MG63 (cell line): Measurements from ENCODE around the gene LRP4. TPM values are rescaled to one million over a fixed set of nuclear protein-coding genes. Genes with fewer than 3 reads are reported as not detected.
"Not testable (repeated sequence)": the region's sequence is repeated elsewhere in the genome, so short reads cannot be mapped to it uniquely, and the experiment has no call there.

Source experiments
- DNase-seq: peaks from one replicate; pipeline ENCODE4 v3.0.0-alpha.2; 2020
- H3K27me3 ChIP-seq: fragments of 250-450 bp; sonication (Bioruptor Pico); 2 replicates; pipeline ENCODE4 v1.5.1; 2020; ENCODE audit warnings: mild to moderate bottlenecking, moderate library complexity
- H3K36me3 ChIP-seq: fragments of 250-450 bp; sonication (Bioruptor Pico); 2 replicates; pipeline ENCODE4 v1.5.1; 2020; ENCODE audit warnings: mild to moderate bottlenecking, moderate library complexity
- H3K4me3 ChIP-seq: fragments of 250-450 bp; sonication (Bioruptor Pico); 2 replicates; pipeline ENCODE4 v1.5.1; 2020; ENCODE audit warnings: mild to moderate bottlenecking, moderate library complexity
- H3K9me3 ChIP-seq: fragments of 250-450 bp; sonication (Bioruptor Pico); 2 replicates; pipeline ENCODE4 v1.5.1; 2020; ENCODE audit warnings: mild to moderate bottlenecking, moderate library complexity
- total RNA-seq: library from RNA; depleted of rRNA; stranded (reverse); fragments of >200 nt; shearing (Covaris generic); gene quantifications from 2 replicates; pipeline ENCODE4 v1.2.3, GENCODE V29; 2014; ENCODE audit warnings: low replicate concordance

The LRP4 gene
- total RNA-seq, 1 experiment from 2014 or later, result 0.03 TPM

DNA sequence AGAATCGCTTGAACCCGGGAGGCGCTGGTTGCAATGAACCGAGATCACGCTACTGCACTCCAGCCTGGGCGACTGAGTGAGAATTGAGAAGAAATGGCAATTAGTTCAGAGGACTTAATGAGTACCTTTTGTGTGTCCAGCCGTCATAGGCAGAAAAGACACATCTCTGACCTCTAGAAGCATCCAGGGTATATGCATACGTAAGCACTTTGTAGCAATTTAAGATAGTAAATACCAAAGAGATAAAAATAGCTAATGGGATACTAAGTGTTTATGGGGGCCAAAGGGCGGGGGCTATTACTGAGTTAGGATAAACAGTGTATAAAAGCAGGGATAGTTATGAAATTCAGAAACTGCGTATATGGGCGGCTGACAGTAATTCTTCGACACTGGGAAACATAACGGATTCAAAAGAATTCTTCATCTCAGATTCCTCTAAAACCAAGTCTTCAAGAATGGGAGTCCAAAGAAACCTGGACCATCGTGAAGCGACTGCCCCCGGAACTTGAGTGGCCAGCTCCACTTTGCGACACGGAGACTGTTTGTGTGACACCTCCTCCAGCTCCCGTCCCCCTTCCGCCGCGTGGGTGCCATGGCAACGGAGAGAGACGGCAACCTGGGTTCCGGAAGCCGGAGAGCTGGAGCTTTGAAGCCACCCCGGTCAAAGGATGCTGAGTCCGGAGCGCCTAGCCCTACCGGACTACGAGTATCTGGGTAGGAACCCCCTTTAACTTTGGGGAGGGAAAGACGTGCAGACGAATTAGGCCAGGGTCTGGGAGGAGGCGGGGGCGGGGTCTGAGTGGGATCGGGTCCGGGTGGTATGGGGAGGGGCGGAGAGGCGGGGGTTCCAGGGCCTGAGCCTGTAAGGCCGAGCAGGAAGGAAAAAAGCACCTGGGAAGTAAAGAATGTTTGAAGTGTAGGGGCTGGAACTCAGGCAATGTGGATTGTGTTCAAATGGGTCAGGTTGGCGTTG is 18.1 kb upstream of the LRP4 start, which contains the start of gene CSTPP1:
TSS of gene CSTPP1 (plus strand) at position 624 of the 973 bp plus-strand sequence. CDS start at position 669, 45 bp downstream.
- Histone ChIP-seq H3K4me3 (peak within 1 kb of the TSS; percentile 73), H3K27me3 (no peaks in the 10 kb centered on the region), H3K9me3 (no peaks in the 10 kb centered on the region), H3K36me3 (no peaks in the 10 kb centered on the region)
- DNase-seq, result peak; percentile 93

DNA sequence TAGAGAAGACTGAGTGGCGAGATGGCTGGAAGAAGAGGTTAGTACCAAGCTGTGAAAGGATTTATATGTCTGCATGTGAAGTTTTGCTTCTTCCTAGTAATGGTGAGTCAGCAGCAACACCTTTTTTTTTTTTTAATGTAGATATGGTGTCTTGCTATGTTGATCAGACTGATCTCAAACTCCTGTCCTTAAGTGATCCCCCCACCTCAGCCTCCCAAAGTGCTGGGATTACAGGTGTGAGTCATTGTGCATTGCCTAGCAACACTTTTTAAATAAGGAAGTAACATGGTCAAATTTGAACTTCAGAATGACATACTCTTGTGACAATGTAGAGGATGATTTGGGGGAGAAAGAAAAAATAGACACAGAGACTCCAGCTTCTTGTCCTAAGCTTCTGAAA is 11.7 kb upstream of the LRP4 start:
- no peaks in the 10 kb centered on the region for H3K36me3 ChIP-seq
- peak; percentile 26 for DNase-seq

GRCh38 chr11:46928701-46929100 is 10.4 kb upstream of the LRP4 start:
- not testable (repeated sequence) for H3K36me3 ChIP-seq, H3K27me3 ChIP-seq, DNase-seq, H3K4me3 ChIP-seq, H3K9me3 ChIP-seq

More for the DNA sequence above, 11.7 kb upstream of the LRP4 start:
- Histone ChIP-seq H3K4me3 (no peak overlapping the region), H3K9me3 (no peaks in the 10 kb centered on the region), H3K27me3 (no peaks in the 10 kb centered on the region)

DNA sequence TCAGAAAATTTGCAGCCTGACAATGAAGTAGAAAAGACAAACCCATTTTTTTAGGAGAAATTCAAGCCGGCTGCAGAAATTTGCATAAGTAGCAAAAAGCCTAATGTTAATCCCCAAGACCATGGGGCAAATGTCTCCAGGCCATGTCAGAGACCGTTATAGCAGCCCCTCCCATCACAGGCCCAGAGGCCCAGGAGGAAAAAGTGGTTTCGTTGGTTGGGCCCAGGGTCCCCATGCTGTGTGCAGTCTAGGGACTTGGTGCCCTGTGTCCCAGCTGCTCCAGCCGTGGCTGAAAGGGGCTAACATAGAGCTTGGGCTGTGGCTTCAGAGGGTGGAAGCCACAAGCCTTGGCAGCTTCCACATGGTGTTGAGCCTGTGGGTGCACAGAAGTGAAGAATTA is 9.6 kb upstream of the LRP4 start:
- DNase-seq, H3K27me3 ChIP-seq, H3K9me3 ChIP-seq, H3K4me3 ChIP-seq, H3K36me3 ChIP-seq: not testable (repeated sequence)

- Histone ChIP-seq H3K9me3 (no peaks in the 10 kb centered on the region), H3K36me3 (no peaks in the 10 kb centered on the region), H3K4me3 (no peak overlapping the region), H3K27me3 (peaks cover 18% of the 10 kb centered on the region)
- DNase-seq, result peak; percentile 97
Measured at GRCh38 chr11:46920755-46921154, 2.4 kb upstream of the LRP4 start.

DNA sequence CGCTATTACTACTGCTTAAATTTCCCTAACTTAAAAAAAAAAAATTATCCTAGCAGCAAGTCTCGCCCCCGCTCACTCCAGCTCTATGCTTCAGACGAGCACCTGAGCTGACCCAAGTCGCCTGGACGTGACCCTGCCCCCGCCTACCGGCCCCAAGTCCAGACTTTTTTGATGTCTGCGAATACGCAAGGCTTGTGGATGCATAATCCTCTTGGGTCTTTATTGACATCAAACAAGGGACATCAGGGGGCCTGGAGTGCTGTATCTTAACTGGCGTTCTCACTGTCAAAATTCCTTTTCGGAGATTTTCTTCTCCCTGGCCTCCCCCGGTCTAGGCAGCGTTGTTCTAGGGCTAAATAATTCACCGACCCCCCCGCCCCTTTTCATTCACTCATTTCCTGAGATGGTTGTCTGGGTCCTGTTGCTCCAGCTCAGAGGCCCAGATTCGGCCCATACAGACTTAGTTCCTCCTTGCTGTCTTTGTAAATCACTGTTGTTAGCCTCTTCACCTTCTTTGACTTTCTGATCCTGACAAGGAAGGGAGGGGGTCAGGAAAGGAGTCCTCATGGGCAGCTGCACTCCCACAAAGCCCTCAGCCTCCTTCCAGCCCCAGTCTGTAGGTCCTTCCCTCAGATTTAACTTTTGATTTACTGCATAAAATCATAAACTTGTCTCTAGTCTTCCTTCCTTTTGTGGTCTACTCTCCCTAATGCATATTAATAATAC is 601 bp upstream of the LRP4 start:
- DNase-seq, result no peak
- Histone ChIP-seq H3K9me3 (no peaks in the 10 kb centered on the region), H3K4me3 (no peak overlapping the region), H3K27me3 (peaks cover 18% of the 10 kb centered on the region), H3K36me3 (no peaks in the 10 kb centered on the region)

DNA sequence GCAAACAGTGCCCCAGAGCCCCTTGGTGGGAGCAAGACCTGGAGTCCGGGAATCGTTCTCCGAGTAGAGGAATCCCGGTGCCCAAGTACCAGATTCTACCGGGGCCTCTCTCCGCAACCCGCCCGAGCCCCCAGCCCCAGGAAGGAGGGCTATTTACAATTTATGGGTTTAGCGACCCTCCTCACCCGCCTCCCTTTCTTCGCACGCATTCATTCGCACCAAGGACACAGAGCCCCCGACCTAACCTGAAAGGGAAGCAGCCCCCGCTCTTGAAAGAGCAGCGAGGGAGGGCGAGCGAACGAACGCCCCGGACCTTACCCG is 628 bp downstream of the LRP4 start:
- no peaks in the 10 kb centered on the region for H3K36me3 ChIP-seq
- no peak for DNase-seq
- peak overlapping the region; percentile 31 for H3K4me3 ChIP-seq
- H3K9me3 ChIP-seq, result no peaks in the 10 kb centered on the region
- peaks cover 18% of the 10 kb centered on the region for H3K27me3 ChIP-seq

GRCh38 chr11:46917109-46917761 is 1.1 kb downstream of the LRP4 start:
- no peaks in the 10 kb centered on the region for H3K36me3 ChIP-seq
- DNase-seq, result no peak

DNA sequence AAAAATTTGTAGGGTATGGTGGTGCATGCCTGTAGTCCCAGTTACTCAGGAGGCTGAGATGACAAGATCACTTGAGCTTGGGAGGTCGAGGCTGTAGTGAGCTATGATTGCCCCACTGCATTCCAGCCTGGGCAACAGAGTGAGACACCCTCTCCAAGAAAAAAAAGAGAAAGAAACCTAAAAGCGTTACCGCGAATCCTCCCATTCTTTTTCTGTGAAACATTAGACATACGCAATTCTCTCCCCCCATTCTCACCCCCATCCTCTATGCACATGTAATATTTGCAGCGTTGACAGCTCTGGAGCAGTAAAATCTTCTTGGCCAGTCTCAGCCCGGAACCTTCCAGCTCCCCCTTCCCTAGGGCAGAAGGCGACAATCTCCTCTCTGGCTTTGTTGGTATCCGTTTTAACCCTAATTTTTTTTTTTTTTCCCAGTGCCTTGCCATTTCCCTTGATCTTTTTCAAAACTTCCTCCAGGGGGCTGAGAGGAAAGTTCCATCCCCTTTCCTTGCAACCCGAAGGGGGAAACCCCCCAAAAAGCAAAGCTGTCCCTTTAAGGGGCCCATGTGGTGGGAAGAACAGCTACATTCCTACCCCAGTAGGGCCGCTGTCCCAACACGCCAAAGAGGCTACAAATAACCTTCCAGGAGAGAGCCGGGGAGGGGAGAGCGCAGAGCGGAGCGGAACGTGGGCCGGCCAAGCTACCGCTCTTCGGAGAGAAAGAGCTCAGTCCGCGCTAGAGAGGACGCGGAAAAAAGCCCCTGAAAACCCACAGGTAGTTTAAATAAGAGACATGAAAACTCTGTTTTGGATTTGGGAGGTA is 1.9 kb downstream of the LRP4 start:
- no peak overlapping the region; the same call in 1 of the 2 replicates for H3K4me3 ChIP-seq
- peak; percentile 37 for DNase-seq
- H3K36me3 ChIP-seq, result no peaks in the 10 kb centered on the region
- H3K9me3 ChIP-seq, result no peaks in the 10 kb centered on the region
- H3K27me3 ChIP-seq, result peaks cover 18% of the 10 kb centered on the region

More at GRCh38 chr11:46917109-46917761, 1.1 kb downstream of the LRP4 start:
- H3K4me3 ChIP-seq, result no peak overlapping the region; the same call in 1 of the 2 replicates
- peaks cover 18% of the 10 kb centered on the region for H3K27me3 ChIP-seq
- H3K9me3 ChIP-seq, result no peaks in the 10 kb centered on the region

GRCh38 chr11:46914910-46915309 is 3.4 kb downstream of the LRP4 start:
- H3K27me3 ChIP-seq, result peaks cover 18% of the 10 kb centered on the region

DNA sequence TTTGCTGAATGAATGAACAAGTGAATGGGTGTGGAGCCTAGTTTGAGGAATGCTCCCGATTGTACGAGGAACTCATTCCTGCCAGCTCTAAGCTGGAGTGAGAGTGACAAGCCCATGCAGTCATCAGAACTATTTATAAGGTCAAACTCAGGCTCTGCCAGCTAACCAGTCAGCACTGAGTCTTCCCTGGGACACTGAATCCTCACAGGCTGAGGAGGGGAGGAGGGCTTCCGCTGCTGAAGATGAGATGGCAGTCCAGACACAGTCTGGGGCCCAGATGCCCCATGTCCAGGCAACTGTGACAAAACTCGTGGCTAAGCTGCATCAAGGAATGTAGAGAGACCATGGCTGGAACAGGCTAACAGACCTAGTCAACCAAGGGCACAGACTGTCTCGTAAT is 4.0 kb downstream of the LRP4 start:
- DNase-seq, result peak; percentile 81
- Histone ChIP-seq H3K9me3 (no peaks in the 10 kb centered on the region), H3K36me3 (no peaks in the 10 kb centered on the region), H3K27me3 (peaks cover 18% of the 10 kb centered on the region), H3K4me3 (no peak overlapping the region)

More at GRCh38 chr11:46914910-46915309, 3.4 kb downstream of the LRP4 start:
- no peak for DNase-seq
- no peak overlapping the region for H3K4me3 ChIP-seq
- H3K36me3 ChIP-seq, result no peaks in the 10 kb centered on the region
- no peaks in the 10 kb centered on the region for H3K9me3 ChIP-seq

DNA sequence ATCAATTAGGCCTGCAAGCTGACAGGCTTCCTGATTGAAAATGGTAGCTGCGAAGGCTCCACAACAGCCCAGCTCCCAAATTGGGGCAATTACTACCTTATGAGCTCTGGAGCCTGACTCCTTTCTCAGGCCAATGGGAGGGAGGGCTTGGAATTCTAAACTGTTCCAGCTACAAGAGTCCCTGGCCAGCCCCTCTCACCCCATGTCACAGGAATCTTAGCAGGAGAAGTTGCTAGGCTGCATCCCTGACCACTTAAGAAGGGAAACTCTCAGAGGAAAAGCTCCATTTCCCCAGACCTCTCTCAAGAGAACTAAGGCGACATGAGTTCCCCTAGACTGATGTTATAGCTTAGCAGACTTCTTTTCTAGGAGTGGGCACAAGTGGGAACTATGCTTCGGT is 4.9 kb downstream of the LRP4 start:
- Histone ChIP-seq H3K4me3 (no peak overlapping the region), H3K9me3 (no peaks in the 10 kb centered on the region), H3K27me3 (peaks cover 15% of the 10 kb centered on the region), H3K36me3 (no peaks in the 10 kb centered on the region)
- no peak for DNase-seq

DNA sequence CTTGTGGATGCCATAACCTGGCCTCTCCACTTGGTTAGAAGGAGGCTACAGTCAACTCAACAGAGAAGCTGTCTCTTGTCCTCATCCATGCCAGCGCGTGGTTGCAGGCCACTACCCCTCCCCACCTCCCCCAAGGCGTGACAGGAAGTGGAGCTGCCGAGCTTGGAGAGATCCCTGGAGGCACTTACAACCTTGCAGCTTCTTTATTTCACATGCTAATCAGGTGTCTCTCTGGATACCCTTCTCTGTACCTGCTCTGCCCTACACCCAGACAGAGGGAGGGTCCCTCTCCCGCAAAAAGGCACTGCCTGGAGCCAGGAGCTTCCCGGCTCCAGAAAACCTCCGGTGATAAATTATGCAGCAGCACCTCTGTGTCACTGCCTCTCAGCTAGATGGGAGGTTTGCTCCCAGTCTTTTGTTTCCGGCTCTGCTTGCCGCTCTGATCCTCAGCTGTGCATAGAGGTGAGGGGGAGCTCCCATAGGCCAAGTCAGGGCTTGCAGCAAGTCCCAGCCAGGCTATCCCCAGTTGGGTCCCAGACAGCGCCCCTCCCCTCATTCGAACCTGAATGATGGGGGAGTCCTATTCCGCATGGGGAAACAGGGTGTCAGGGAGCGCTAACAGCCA is 5.7 kb downstream of the LRP4 start:
- H3K27me3 ChIP-seq, result peaks cover 10% of the 10 kb centered on the region
- DNase-seq, result no peak
- no peak overlapping the region for H3K4me3 ChIP-seq
- H3K36me3 ChIP-seq, result no peaks in the 10 kb centered on the region
- H3K9me3 ChIP-seq, result no peaks in the 10 kb centered on the region

DNA sequence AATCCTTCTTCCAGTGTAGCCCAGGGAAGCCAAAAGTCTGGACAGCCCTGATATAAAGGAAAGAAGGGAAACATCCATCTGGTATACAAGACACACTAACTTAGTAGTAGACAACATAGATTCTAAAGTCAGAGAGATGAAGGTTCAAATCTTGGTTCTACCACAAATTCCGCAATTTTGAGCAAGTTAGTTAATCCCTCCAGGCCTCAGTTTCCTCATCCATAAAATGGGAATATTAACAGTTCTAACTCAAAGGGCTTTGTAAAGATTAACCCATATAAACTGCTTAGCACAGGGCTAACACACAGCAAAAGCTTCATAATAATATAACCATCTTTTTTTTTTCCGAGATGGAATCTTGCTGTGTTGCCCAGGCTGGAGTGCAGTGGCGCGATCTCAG is 10.7 kb downstream of the LRP4 start:
- no peaks in the 10 kb centered on the region for H3K9me3 ChIP-seq
- DNase-seq, result no peak
- no peak overlapping the region for H3K4me3 ChIP-seq
- no peaks in the 10 kb centered on the region for H3K36me3 ChIP-seq
- no peaks in the 10 kb centered on the region for H3K27me3 ChIP-seq

GRCh38 chr11:46906609-46907041 is 11.7 kb downstream of the LRP4 start:
- DNase-seq, result no peak
- Histone ChIP-seq H3K4me3 (no peak overlapping the region), H3K9me3 (no peaks in the 10 kb centered on the region), H3K27me3 (no peaks in the 10 kb centered on the region), H3K36me3 (no peaks in the 10 kb centered on the region)

GRCh38 chr11:46905806-46906205 is 12.5 kb downstream of the LRP4 start:
- no peaks in the 10 kb centered on the region for H3K36me3 ChIP-seq
- no peak overlapping the region for H3K4me3 ChIP-seq
- no peaks in the 10 kb centered on the region for H3K9me3 ChIP-seq
- no peak for DNase-seq
- H3K27me3 ChIP-seq, result no peaks in the 10 kb centered on the region
